ENCODE data around the gene NEK11. TPM values are rescaled to one million over a fixed set of nuclear protein-coding genes. Genes with fewer than 3 reads are reported as not detected.
"Not testable (repeated sequence)": the region's sequence is repeated elsewhere in the genome, so short reads cannot be mapped to it uniquely, and the experiment has no call there.

Gene NEK11
- total RNA-seq, 1 donor from 2014 or later, result 13.8 TPM

- no peaks in the 10 kb centered on the region for H3K36me3 Mint-ChIP-seq
- no peak overlapping the region for H3K27ac Mint-ChIP-seq
- TF ChIP-seq CTCF (conservative IDR thresholded peaks at IDR 0.05), result no peak
- no peaks in the 10 kb centered on the region for H3K27me3 Mint-ChIP-seq
- H3K4me1 Mint-ChIP-seq (ENCODE audit: unreplicated experiment), result no peaks in the 10 kb centered on the region
- no peaks in the 10 kb centered on the region for H3K9me3 Mint-ChIP-seq
- DNase-seq (ENCODE audit: extremely low spot score, unreplicated experiment), result no peak
- H3K4me3 Mint-ChIP-seq, result no peak overlapping the region
These were observed 297.1 kb downstream of the NEK11 start for GRCh38 chr3:131323792-131324191.

- H3K4me1 Mint-ChIP-seq (ENCODE audit: unreplicated experiment), result no peaks in the 10 kb centered on the region
These were observed 298.2 kb downstream of the NEK11 start for GRCh38 chr3:131324923-131325322.

GRCh38 chr3:131326307-131326706, 299.6 kb downstream of the NEK11 start:
- Mint-ChIP-seq H3K9me3 (peaks cover 6% of the 10 kb centered on the region), H3K4me1 (ENCODE audit: unreplicated experiment) (no peaks in the 10 kb centered on the region), H3K27ac (no peak overlapping the region), H3K4me3 (no peak overlapping the region), H3K27me3 (no peaks in the 10 kb centered on the region), H3K36me3 (no peaks in the 10 kb centered on the region)
- no peak for DNase-seq (ENCODE audit: extremely low spot score, unreplicated experiment)
- no peak for TF ChIP-seq CTCF (conservative IDR thresholded peaks at IDR 0.05)

More at GRCh38 chr3:131324923-131325322, 298.2 kb downstream of the NEK11 start:
- no peak for TF ChIP-seq CTCF (conservative IDR thresholded peaks at IDR 0.05)
- Mint-ChIP-seq H3K9me3 (peaks cover 2% of the 10 kb centered on the region), H3K36me3 (no peaks in the 10 kb centered on the region), H3K4me3 (no peak overlapping the region), H3K27ac (no peak overlapping the region), H3K27me3 (no peaks in the 10 kb centered on the region)
- no peak for DNase-seq (ENCODE audit: extremely low spot score, unreplicated experiment)

GRCh38 chr3:131328721-131329120, 302.0 kb downstream of the NEK11 start:
- no peak overlapping the region for H3K27ac Mint-ChIP-seq
- H3K4me3 Mint-ChIP-seq, result no peak overlapping the region

GRCh38 chr3:131329774-131330173, 303.1 kb downstream of the NEK11 start:
- Mint-ChIP-seq H3K9me3 (peaks cover 6% of the 10 kb centered on the region), H3K36me3 (no peaks in the 10 kb centered on the region), H3K27ac (no peak overlapping the region), H3K4me3 (no peak overlapping the region), H3K27me3 (no peaks in the 10 kb centered on the region), H3K4me1 (ENCODE audit: unreplicated experiment) (no peaks in the 10 kb centered on the region)
- no peak for TF ChIP-seq CTCF (conservative IDR thresholded peaks at IDR 0.05)
- no peak for DNase-seq (ENCODE audit: extremely low spot score, unreplicated experiment)

More at GRCh38 chr3:131328721-131329120, 302.0 kb downstream of the NEK11 start:
- peaks cover 6% of the 10 kb centered on the region for H3K9me3 Mint-ChIP-seq
- H3K4me1 Mint-ChIP-seq (ENCODE audit: unreplicated experiment), result no peaks in the 10 kb centered on the region
- no peaks in the 10 kb centered on the region for H3K27me3 Mint-ChIP-seq
- no peaks in the 10 kb centered on the region for H3K36me3 Mint-ChIP-seq
- no peak for DNase-seq (ENCODE audit: extremely low spot score, unreplicated experiment)
- TF ChIP-seq CTCF (conservative IDR thresholded peaks at IDR 0.05), result no peak

- H3K9me3 Mint-ChIP-seq; DNase-seq (ENCODE audit: extremely low spot score, unreplicated experiment); H3K27me3 Mint-ChIP-seq; H3K4me1 Mint-ChIP-seq (ENCODE audit: unreplicated experiment); H3K27ac Mint-ChIP-seq; H3K36me3 Mint-ChIP-seq: not testable (repeated sequence)
- peak overlapping the region; percentile 70 for H3K4me3 Mint-ChIP-seq
These were observed 304.9 kb downstream of the NEK11 start for GRCh38 chr3:131331456-131332085.
